HTERT RPE-1 (cell line): ENCODE measurements around the gene SPINK4.

Experiments
- in situ Hi-C: fragments of 300-500 bp; cut with MboI; formaldehyde crosslinking; loops from 4 replicates; pipeline ENCODE4 v1.14.3; 2020; ENCODE audit warnings: low sequenced_read_pairs

Gene SPINK4, protein sequence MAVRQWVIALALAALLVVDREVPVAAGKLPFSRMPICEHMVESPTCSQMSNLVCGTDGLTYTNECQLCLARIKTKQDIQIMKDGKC

DNA sequence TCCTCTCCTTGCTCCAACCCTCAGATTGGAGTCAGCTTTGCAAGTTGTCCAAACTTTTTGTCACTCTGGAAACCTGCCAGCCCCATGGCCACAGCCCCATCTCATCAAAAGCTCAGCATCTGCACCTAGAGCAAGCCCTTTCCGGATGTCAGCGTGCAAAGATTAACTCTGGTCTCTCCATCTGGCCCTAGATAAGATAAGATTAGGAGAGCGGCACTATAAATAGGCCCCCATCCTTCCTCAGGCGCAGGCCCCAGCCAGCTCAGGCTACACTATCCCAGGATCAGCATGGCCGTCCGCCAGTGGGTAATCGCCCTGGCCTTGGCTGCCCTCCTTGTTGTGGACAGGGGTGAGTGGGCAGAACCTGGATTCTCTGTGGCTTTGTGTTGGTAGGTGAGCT, at the start of gene SPINK4:
SPINK4 (plus strand) TSS at position 247 of the 400 bp plus-strand sequence; CDS start at position 289, 42 bp downstream.
- in situ Hi-C loops = loop anchor here (25.0 kb wide), 1 partner anchor 153 kb away; the partner anchor contains the start of gene SMU1

DNA sequence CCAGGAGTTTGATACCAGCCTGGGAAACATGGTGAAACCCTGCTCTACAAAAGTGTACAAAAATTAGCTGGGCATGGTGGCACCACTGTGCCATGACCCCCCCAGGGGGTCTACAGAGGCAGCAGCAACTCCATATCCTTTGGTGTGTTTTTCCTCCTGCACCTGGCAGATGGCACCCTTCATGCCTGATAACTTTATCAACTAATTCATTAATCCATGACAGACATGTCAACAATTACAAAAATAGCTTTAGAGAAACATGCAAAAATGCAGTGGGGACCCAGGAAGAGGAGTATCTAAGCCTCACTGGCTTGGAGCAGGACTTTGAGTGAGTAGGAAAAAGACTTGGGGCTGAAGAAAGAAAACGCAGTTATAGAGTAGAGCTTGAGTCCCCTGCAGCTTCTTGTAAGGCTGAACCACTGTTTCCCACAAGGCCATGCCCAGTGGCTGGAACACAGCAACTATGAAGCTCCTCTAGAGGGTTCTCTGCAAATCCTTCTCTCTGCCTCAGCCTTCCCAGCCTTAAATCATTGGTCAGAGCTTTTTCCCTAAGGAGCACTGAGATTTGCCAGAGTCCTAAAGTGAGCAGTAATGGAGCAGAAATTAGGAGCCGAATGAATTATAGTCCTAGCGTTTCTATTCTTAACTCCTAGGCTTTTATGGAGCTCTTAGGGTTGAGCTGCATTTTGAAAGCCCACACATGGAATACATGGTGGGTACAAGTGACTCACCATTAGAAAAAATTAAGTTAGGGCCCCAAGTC, 47.3 kb upstream of the SPINK4 start:
- in situ Hi-C loops = no loop called here

DNA sequence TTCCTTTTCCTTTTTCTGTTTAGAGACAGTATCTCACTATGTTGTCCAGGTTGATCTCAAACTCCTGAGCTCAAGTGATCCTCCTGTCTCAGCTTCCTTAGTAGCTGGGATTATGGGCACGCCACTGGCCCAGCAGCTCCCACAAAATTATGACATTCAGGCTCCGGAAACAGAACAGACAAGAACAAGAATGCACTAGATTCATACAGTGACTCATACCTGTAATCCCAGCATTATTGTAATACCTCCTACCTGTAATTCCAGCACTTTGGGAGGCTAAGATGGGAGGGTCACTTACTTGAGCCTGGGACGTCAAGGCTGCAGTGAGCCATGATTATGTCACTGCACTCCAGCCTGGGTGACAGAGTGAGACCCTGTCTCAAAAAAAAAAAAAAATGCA, 46.1 kb upstream of the SPINK4 start:
- in situ Hi-C loops = no loop called here

DNA sequence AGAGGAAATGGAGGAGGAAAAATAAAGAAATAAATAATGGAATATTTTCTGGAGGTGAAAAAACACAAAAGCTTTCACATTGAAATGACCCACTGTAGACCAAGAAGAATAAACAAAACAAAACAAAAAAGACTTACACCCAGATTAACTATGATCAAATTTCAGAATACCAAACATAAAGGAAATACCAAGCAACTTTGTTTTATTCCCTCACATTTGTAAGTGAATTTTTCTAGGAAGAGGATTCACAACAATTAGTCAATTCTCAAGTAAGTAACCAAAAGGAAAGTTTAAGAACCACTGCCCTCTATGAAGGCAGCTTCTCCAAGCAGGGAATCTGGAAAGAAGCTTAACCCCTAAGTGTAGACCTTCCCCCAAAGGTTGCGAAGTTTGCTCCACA, 43.2 kb upstream of the SPINK4 start:
- in situ Hi-C loops = no loop called here

DNA sequence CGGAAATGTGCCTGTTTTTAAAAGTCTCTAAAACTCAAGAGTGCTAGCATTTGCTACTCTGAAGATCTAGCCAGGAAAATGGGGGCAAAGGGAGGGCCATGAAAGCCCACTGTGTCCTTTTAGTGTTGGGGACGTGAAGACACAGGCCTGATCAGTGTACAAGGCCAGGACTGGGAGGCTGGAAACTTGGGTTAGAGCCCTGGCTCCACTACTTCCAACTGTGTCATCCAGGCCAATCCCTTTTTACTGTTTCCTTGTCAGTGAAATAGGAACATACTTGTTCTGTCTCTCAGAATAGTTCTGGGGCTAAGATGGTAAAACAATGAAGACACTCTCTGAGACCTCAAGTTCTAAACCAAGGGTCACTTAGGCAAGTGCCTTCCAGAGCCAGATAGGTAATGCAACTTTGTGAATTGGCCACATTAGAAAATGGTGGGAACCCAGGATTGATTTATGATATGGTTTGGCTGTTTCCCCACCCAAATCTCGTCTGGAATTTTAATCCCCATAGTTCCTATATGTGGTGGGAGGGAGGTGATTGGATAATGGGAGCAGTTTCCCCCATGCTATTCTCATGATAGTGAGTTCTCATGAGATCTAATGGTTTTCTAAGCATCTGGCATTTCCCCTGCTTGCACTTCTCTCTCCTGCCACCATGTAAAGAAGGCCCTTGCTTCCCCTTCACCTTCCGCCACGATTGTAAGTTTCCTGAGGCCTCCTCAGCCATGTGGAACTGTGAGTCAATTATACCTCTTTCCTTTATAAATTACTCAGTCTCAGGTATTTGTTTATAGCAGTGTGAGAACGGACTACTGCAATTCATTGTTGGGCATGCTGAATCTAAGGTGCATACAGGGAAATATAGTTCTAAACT, 42.5 kb upstream of the SPINK4 start:
- in situ Hi-C loops = no loop called here

DNA sequence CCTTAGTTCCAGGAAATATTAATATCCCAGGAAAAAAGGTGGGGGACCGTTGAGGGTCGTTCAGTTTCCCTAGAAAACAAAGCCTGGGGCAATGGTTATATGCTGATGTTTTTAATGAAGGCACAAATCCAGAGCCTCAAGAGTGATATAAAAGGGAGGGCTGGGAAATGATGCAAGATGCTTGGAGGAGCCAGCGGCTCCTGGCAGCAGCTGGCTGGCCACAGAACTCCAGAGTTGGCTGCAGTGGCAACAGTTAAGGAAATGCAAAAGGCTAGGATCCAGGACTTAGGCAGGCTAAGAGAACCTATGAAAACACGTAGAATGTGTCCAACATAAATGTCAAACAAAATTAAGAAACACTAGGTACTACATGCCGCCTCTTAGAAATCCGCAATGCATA, 41.8 kb upstream of the SPINK4 start:
- in situ Hi-C loops = no loop called here

DNA sequence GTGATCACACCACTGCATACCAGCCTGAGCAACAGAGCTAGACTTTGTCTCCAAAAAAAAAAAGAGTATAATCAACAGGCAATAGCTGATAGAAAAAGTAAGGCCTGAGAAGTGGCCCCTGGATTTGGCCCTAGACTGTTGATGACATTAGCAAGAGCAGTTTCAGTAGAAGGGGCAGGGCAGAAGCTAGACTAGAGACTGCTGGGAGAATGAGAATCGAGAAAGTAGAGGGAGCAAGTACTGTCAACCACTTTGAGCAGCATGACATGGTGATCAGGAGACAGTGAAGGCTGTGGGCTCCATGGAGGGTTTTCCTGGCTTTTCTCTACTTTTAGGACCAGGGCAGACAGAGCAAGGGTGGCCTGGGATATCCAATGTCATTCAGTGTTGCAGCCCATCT, 37.9 kb upstream of the SPINK4 start:
- in situ Hi-C loops = no loop called here

DNA sequence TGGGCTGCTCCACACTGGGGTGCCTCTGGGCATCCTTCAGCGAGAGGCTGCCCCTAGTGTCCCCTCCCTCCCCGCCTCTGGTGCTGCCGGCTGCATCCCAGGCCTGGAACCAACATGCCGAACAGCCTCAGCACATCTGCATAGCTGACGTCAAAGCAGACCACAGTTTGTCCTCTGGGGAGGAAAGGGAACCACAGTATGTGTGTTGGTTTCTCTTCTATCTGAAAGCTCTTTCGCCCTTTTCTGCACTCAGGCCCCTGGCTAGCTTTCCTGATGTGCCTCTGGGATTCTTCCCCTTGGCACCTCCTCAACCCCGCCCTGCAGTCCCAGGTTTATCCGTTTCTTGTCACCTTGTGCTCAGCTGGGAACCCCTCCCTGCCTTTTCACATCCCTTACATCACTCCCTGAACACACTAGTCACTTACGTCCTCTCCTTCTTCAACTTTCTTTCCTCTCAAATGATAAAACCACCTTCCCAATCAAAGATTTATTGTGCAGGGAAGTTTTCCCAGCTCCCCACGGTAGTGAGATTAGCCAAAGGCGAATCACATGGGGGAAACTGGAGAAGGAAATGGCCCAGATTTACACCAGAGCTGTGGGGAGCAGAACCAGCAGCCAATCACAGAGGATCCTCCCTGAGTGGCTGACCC, 37.3 kb upstream of the SPINK4 start:
- in situ Hi-C loops = no loop called here

DNA sequence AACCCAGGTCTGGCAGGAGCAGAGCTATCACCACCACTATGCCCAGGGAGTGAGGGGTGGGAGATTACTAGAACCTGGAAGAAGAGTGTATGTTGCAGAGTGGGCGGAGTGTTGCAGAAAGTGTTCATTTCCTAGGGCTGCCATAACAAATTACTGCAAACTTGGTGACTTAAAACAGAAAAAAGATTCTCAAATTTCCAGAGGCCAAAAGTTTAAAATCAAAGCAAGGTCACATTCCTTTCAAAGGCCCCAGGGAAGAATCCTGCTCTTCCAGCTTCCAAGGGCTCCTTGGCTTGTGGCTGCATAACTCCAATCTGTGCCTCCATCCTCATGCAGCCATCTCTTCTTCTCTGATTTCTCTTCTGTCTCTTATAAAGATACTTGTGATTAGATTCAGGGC, 30.6 kb upstream of the SPINK4 start:
- in situ Hi-C loops = no loop called here

DNA sequence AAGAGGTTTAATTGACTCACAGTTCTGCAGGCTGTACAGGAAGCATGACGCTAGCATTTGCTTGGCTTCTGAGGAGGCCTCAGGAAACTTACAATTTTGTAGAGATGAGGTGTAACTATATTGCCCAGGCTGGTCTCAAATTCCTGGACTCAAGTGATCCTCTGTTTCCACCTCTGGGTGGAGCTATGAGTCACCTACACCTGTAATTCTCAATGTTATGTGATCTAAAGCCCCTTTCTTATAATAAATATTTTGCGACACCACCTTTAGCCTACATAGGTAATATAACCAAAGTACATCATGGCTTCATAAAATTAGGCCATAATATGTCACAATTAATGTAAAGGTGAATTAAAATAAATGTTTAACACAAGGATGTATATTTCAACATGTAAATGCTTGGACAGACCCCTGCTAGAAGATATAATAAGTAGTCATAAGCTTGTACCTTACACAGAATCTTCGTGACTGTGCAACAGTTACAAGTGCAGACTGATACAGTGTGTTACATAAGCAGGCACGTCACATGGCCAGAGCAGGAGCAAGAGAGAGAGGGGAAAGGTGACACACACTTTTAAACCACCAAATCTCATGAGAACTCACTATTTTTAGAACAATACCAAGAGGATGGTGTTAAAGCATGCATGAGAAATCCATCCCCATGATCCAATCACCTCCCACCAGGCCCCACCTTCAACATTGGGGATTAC, 29.8 kb upstream of the SPINK4 start:
- in situ Hi-C loops = no loop called here

DNA sequence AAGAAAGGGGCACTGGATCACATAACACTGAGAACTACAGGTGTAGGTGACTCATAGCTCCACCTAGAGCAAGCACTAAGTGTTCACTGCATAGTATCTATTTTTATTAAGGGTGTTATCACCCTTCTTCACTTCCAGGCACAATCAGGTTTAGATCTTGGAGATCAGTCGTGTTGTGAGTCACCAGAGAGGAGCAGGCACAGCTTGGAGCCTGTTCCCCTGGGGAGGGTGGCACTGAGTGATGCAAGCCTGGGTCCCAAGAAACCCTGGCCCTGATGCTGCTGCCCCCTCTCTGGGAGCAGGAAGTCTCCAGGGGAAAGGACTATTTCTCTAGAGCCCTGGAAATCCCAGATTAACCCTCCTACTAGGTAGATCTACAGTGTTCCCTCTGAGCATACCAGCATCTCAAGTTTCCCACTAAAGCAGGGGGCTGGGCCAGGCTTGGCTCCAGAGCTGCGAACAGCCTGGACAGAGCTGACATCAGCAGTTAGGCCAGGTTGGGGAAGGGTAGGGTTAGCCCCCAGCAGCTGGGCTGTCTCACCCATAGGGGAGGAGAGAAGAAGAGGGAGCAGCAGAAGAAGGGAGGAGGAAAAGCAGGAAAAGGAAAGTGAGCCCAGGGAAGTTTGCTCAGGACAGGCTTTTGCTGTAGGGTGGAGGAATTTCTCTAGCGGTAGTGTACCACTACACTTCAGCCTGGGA, 28.1 kb upstream of the SPINK4 start:
- in situ Hi-C loops = no loop called here

DNA sequence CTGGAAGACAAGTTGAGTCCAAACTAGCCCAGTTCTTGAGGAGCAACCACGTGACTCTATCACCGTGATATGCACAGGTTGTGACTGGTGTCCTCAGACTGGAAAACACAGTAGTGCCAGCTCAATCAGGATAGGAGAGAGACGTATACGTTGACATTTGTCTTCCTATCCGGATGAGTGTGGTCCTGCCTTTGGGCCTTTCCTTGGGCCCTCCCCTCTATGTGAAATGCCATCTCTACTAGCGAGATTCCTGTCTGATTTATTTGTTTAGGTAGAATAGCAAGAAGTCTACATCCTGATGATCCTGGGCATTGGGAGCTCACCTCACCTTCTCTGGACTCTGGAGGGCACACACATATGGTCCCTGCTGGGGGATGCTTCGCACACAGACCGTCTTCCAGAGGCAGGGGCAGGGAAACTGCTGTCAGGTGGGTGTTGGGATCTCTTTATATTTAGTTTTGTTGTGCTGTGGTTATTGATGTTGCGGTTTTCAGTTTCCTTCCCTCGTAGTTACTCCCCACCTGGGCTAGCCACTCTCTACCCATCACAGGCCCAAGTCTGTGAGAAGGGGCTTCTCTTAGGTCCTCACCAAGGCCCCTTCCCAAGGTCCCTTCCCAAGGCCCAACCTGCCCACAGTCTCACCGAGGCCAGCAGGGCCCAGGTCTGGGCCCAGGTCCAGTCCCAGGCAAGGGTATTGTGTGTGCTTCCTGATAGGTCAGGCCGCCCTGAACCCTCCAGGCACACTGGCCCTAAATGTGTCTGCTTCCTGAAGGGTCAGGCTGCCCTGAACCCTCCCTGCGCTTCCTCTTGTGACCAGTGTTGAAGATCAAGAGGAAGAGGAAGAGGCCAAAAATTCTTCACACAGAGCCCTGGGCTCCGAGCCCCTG, 19.0 kb upstream of the SPINK4 start:
- in situ Hi-C loops = no loop called here

DNA sequence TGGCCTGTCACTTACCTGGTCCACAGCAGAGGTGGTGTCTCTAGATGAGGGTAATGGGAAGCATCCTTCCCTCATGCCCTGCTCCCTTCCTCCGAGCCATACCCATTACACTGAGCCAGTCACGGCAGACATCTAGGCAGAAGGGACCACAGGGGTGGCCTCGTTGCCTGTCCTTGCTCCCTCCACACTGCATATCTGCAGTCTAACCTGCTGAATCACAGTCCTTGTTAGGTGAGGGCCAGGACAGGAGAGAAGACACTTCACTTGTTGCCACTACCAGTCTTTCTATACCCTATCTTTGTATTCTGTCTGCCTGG, 18.4 kb upstream of the SPINK4 start:
- in situ Hi-C loops = no loop called here

DNA sequence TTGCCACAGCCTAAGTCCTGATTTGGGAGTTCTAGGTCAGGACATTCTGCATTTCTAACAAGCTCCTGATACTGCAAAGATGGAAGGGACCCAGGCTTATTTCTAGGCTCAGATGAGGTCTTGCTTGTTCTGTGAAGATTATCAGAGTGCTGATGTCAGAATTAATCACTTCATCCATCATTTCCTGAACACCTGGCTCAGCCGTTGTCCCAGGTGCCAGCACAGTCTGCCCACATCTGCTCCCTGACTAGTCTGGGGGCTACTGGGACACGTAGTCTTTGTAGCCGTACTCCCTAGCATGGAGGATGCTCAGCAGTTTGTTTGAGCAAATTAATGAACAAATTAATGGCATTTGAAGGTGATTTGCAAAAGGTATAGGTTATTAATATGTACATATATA, 17.9 kb upstream of the SPINK4 start:
- in situ Hi-C loops = no loop called here

DNA sequence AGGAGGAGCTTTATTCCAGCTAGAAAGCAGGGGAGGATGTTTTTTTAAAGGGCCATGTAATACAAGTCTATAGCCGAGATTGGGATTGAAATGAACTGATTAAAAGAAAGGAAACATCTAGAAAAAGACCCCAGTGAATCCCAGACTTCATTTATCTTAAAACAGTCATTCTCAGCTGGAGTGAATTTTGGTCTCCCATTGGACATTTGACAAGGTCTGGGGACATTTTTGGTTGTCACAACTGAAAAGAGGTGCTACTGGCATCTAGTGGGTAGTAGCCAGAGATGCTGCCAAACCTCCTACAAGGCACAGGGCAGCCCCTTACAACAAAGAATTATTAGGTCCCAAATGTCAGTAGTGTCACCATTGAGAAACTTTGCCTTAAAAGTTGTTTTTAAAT, 16.3 kb upstream of the SPINK4 start:
- in situ Hi-C loops = no loop called here

DNA sequence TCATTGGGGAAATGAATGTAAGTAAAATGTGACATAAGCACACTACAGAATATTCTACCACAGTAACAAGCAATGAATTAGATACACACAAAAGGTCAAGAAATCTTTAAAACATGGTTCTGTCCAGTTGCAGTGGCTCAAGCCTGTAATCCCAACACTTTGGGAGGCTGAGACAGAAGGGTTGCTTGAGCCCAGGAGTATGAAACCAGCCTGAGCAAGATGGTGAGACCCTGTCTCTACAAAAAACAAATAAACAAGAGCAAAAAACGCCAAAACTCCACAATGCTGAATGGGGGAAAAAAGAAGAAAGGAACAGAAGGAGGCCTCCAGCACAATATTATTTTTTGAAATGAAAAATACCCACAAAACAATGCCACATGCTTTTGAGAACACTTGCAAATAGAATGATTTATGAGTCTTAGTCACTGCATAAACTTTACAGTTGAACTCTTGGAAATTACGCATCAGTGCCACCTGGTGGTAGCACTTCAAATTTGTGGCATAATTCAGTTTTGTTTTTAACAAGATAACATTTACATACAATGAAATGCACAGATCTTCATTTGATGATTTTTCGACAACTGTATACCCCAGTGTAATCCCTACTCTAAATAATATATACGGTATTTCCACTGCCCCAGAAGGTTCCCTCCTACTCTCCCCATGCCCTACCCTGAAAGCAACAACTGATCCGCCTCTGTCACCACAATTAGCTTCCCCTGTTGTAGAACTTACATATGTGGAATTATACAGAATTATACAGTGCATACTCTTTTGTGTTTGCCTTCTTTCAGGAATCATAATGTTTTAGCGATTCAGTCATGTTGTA, 14.4 kb upstream of the SPINK4 start:
- in situ Hi-C loops = loop anchor here (25.0 kb wide), 1 partner anchor 138 kb away; the partner anchor contains the start of gene SMU1

DNA sequence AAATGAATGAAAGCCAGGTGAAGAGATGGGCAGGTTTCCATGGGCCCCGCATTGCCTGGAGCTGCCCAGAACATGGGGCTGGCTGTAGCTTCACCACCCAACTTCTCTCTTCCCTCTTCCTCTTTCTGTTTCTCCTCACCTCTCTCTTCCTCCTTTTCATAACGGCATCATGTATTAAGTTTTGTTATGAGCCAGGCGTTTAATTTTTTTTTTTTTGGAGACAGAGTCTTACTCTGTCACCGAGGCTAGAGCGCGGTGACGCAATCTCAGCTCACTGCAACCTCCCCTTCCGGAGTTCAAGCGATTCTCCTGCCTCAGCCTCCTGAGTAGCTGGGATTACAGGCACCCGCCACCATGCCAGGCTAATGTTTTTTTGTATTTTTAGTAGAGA, 13.0 kb upstream of the SPINK4 start:
- in situ Hi-C loops = loop anchor here (25.0 kb wide), 1 partner anchor 140 kb away; the partner anchor contains the start of gene SMU1

DNA sequence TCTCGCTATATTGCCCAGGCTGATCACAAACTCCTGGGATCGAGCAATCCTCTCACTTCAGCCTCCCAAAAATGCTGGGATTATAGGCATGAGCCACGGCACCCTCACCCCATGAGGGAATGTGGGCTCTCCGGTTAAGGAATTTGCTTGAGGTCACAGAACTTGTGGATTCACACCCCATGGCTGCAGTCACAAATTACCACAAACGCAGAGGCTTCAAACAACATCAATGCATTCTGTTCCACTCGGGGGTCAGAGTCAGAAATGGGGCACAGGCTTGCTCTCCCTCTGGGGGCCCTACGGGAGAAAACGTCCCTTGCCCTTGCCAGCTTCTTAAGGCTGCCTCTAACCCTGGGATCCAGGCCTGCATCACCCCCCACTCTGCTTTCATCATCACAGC, 12.2 kb upstream of the SPINK4 start:
- in situ Hi-C loops = loop anchor here (25.0 kb wide), 1 partner anchor 140 kb away; the partner anchor contains the start of gene SMU1
